ENCODE data around the gene RPS3.

- no peak for TF ChIP-seq ZNF629 (tag by site-specific recombination; IDR thresholded peaks at IDR 0.05)
- TF ChIP-seq, protein P1, sequence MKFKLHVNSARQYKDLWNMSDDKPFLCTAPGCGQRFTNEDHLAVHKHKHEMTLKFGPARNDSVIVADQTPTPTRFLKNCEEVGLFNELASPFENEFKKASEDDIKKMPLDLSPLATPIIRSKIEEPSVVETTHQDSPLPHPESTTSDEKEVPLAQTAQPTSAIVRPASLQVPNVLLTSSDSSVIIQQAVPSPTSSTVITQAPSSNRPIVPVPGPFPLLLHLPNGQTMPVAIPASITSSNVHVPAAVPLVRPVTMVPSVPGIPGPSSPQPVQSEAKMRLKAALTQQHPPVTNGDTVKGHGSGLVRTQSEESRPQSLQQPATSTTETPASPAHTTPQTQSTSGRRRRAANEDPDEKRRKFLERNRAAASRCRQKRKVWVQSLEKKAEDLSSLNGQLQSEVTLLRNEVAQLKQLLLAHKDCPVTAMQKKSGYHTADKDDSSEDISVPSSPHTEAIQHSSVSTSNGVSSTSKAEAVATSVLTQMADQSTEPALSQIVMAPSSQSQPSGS (tag by site-specific recombination; IDR thresholded peaks at IDR 0.05; ENCODE audit: low read depth): no peak
- TF ChIP-seq HOXA7 (CRISPR knock-in tag; IDR thresholded peaks at IDR 0.05; ENCODE audit: borderline replicate concordance): no peak
- TF ChIP-seq ZNF707 (tag by site-specific recombination; IDR thresholded peaks at IDR 0.05): no peak
- TF ChIP-seq ZNF138 (tag by site-specific recombination; IDR thresholded peaks at IDR 0.05; ENCODE audit: borderline replicate concordance): no peak
- TF ChIP-seq CTCF (tag by site-specific recombination; IDR thresholded peaks at IDR 0.05): no peak
Measured at GRCh38 chr11:75437966-75438659, 38.8 kb downstream of the RPS3 start.

Measured in HEK293 (cell line).